DMS53 treated with DMSO at 0.1 percent for 48 hours (cell line): ENCODE data around the gene PNISR.

ENCODE experiments used
- DNase-seq: peaks from one replicate; lab custom pipeline; 2025; ENCODE audit not compliant: unreplicated experiment; lab: John Stamatoyannopoulos, UW

Gene PNISR

DNA sequence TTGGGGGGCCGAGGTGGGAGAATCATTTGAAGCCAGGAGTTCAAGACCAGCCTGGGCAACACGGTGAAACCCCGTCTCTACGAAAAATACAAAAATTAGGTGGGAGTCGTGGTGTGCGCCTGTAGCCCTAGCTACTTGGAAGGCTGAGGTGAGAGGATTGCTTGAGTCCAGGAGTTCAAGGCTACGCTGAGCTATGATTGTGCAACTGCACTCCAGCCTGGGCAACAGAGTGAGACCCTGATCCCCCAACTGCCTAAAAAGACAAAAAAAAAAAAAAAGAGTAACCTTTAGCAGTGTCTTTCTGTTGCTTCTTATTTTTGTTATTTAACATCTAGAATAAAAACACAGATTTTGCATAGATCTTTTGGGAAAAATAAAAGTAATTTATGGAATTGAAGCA, 18.0 kb downstream of the PNISR start:
- DNase-seq = no peak

DNA sequence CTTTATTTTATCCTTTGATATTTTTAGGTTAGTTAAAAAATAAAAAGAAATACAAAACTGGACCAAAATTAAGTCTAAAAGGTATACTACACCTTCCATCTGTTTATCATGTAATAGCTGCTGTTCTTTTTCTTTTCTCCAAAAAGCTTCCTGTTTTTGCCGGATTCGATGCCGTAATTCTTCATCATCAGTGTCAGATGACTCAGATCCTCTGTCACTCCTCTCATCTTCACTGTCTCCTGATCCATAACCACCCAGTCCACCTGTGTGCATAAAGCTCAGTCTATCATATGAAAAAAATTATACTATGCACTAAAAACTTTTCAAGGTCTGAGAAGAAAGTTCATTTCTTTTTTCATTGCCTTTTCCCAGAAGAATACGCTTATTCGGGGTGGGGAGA, 22.7 kb downstream of the PNISR start:
- DNase-seq = no peak

DNA sequence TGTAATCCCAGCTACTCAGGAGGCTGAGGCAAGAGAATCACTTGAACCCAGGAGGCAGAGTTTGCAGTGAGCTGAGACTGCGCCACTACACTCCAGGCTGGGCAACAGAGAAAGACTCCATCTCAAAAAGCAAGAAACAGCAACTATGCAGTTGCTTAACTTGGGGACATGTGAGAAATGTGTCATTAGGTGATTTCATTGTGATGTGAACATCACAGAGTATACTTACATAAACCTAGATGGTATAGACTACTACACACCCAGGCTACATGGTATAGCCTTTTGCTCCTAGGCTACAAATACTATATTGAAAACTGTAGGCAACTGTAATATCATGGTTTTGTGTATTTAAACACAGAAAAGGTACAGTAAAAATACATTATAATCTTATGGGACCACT, 27.8 kb downstream of the PNISR start:
- DNase-seq = no peak

DNA sequence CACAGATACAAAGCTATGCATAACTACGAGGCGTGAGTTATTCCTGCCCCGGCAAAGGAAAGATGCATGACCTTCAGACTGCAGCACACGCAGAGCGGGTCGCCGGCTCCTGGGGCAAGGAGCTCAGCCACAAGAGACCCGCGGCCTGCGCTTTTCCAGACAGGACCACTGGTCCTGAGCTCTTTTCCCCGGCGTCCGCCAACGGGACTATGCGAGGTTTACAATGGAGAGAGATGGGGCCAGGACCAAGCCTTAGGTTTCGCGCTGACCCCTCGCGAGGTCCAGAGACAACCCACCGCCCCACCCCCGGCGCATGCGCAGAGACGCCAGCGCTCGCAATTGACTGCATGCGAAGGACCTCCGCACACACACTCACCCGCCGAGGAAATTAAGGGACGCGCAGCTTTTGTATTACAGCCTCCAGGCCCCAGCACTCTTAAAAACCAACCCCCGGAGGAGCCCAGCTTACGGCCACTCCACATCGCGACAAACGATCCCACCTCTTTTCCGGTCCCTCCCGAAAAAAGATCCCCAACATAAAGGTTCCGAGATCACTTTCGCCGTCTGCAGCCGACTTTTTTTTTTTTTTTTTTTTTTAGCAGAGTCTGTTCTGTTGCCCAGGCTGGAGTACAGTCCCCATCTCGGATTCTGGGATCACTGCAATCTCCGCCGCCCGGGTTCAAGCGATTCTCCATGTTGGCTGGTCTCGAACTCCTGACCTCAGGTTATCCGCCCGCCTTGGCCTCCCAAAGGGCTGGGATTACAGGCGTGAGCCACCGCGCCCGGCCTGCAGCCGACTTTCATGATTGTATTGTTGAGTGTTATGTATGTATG, 31.2 kb downstream of the PNISR start, which contains the start of gene COQ3:
Gene COQ3, minus strand, starts transcription at position 498 of the 834 bp plus-strand sequence. Its CDS starts 16 bp downstream, at position 482.
- DNase-seq = peak; percentile 76

DNA sequence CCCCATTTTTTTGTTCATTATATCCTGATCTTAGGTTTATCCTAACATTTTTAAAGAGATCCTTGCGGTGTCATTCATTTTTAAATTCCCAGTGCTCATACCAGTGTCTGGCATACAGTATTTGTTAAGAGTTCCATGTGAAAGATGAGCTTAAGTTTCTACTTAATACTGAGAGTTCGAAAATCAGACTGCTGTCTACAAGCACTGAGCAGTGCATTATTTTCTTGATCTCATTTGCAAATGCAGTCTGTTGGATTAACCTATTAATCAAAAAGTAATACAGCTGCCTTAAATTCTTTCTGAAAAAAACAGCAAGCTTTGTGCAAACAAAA, 31.8 kb downstream of the PNISR start:
- peak; percentile 6 for DNase-seq

DNA sequence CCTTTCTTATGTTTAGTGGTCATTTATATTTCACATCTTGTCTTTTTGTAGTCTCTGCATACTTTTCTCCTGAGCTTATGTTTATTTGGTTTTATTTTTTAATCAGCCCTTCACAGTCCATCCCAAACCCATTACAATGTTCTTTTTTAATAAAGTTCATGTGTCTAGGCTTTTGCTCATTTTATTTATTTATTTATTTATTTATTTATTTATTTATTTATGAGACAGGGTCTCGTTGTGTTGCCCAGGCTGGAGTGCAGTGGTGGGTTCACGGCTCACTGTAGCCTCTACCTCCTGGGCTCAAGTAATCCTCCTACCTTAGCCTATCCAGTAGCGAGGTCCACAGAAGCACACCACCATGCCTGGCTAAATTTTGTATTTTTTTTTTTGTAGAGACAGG, 34.2 kb downstream of the PNISR start:
- no peak for DNase-seq

DNA sequence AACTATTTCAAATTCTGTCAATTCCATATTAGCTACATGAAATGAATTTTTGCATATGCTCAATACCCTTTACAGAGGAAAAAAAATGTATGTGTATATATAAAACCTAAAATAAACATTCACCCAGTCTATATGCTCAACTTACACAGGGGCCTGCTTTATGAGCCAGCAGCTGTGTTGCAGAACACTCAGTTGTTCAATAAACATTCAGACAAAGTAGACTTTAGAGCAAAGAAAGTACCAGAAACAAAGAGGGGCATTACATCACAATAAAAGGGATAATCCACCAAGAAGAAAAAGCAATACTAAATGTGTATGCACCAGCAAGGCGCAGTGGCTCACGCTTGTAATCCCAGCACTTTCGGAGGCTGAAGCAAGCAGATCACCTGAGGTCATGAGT, 40.6 kb downstream of the PNISR start:
- no peak for DNase-seq

DNA sequence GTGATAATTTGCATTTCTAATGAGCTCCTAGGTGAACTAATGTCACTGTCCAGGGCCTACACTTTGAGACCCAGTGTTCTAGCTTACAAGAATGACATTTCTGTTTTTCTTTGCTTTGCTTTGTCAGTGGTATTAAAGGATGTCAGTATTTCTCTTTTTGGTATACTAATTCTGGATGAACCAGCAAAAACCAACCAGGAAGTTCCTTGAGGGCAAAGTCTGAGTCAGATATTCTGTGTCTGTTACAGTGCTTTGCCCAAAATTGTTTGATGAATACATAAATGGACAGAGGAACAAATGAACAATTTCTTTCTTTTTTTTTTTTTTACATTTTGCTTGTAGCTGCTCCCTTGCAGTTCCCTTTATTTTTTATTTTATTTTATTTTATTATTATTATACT, 46.5 kb downstream of the PNISR start:
- DNase-seq = no peak

DNA sequence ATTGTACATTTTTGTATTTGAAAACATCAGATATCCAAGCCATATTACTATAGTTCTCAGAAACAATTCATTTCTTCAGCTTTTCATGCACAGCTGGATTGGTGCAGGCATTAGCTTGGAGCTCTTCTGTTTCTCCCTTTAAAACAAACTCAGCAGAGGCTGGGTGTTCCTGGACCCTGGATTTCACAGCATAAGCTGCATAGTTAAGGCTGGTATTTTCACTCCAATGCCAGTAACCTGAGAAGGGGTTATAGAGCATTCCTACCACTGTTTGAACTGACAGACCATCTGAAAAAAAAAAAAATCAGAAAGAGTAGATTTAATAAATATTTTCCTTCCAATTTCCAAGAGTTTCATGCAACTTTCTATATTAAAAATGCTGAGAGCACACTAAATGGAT, 55.6 kb downstream of the PNISR start:
- DNase-seq = no peak

DNA sequence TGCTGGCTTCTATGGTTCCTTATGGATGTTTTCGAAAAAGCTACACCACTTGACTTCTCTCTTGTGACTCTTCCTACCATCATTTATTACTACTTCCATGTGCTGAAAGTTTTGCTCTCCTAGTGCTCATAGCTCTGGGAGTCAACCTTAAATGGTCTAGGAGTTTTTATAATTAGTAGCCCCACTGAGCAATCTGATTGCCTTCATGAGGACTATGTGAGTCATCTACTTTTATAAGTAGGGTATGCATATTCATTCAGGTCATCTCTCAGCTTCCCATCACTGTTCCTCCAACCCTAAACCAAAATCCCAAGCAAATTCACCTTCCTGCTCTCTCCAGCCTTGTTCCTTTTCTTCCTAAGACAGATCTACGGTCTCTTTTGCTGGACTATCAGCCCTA, 58.3 kb downstream of the PNISR start:
- DNase-seq = no peak

DNA sequence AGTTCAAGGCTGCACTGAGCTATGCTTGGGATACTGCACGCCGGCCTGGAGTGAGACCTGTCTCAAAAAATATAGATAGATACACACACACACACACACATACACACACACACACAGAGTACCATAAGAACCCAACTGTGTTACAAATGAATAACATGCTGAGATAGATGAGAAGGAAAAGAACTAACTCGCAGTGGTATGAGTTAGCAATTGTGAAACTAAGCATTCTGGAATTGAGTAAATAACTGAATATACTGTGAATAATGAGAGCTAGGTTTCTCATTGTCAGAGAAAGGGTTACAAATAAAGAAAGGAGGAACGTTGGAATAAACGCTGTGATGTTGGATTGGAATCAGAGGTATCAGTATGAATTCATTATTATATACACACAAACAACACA, 61.1 kb downstream of the PNISR start:
- no peak for DNase-seq

DNA sequence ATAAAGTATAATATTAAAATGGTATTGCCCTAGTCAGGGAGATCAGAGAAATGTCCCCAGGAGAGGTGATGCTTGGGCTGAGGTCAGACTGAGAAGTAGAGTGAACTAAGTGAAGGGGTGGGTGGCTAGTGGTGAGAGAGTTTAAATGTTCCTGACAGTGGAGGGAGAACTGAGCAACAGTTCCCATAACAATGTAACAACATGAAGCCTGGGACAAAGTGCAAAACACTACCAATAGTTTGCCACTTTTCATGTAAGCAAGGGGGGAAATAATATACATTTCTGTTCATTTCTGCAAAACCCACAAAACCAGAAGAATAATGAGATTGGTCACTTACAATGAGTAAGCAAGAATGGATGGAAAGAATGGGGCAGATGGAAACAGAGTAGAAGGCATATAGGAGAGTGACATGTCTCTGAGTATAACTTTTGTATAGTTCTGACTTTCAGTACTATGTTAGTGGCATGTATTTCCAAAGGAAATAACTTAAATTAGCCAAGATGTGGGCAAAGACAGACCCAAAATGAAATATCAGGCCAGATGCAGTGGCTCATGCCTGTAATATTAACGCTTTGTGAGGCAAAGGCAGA, 62.3 kb downstream of the PNISR start:
- no peak for DNase-seq

DNA sequence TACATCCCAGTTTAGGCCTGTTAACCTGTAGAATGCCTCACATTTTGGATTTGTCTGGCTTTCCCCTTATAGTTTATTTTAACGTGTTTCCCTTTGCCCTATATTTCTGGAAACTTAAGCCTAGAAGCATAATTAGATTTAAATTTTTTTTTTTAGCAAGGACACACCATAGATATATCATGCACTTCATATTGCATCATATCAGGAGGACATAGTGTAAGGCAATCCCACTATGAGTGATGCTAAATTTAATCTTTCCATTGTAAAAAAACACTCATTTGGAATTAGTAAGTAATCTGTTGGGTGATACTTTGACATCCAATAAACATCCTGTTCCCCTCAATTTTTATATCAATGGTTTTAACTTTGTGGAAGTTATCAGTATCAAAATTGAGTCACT, 65.3 kb downstream of the PNISR start:
- DNase-seq = no peak

DNA sequence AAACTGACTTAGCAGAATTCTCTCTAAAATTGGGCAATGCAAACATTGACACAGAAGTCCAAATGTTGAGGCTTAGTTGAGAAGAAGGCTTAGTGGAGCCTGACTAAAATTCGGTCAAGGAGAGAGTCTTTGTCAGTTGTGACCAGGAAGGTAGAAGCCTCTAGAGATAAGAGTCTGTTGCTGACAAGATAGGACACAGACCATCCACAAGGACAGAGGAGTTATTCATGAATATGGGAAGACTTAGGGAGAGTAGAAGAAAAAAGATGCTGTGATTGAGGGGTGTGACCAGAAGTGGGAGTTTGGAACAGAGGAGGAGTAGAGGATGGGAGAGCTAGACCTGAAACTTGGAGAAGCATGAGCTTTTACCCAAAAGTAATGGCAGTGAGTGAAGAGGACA, 68.5 kb downstream of the PNISR start:
- no peak for DNase-seq

DNA sequence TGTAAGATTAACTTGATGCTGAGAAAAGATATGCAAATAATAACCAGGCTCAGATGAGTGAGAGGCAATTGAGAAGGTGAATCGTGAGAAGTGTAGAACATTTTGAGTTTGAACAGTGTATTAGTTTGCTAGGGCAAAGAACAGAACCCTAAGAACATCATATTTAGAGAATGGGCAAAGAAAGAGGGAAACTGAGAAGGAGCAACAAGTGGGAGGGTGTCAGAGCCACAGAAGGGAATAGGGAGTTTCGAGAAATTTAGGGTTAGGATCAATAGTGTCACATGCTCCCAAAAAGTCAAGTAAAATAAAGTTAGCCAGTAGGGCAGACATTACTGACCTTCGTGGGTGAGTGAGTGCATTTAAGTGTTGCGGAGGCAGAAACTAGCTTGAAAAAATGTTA, 70.1 kb downstream of the PNISR start:
- DNase-seq = no peak

DNA sequence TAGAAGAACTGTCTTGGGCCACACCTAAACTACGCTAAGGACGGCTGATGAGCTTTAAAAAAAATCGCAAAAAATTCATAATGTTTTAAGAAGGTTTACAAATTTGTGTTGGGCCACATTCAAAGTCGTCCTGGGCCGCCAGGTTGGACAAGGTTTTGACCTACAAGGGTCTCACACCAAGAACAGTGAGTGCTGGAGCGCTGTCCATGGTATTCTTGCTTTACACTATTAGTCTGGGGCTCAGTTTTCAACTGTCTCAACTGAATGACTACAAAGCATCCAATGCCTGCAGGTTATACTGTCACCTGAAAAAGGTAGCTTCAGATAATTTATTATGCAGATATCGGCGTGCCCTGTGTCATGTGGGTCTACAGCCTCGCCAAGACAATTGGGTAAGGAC, 72.0 kb downstream of the PNISR start:
- no peak for DNase-seq

DNA sequence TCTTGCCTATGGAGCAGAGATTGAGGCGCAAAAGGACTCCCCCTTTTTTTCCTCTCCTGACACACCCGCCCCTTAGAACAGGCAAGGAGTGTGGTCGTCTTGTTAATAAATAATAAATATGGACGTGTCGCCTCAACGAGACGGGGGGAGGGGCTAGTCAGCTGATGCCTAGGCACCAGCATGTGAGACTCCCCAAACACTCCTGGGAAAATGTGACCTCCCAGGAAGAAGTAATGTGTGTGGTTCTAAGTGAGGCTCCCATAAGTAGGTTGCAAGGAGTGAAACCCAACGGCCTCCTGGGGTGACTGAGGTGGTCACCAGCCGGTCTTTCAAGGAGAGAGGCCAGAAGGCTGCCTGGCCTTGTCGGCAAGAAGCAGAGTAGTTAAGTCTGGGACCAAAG, 74.5 kb downstream of the PNISR start:
- no peak for DNase-seq

DNA sequence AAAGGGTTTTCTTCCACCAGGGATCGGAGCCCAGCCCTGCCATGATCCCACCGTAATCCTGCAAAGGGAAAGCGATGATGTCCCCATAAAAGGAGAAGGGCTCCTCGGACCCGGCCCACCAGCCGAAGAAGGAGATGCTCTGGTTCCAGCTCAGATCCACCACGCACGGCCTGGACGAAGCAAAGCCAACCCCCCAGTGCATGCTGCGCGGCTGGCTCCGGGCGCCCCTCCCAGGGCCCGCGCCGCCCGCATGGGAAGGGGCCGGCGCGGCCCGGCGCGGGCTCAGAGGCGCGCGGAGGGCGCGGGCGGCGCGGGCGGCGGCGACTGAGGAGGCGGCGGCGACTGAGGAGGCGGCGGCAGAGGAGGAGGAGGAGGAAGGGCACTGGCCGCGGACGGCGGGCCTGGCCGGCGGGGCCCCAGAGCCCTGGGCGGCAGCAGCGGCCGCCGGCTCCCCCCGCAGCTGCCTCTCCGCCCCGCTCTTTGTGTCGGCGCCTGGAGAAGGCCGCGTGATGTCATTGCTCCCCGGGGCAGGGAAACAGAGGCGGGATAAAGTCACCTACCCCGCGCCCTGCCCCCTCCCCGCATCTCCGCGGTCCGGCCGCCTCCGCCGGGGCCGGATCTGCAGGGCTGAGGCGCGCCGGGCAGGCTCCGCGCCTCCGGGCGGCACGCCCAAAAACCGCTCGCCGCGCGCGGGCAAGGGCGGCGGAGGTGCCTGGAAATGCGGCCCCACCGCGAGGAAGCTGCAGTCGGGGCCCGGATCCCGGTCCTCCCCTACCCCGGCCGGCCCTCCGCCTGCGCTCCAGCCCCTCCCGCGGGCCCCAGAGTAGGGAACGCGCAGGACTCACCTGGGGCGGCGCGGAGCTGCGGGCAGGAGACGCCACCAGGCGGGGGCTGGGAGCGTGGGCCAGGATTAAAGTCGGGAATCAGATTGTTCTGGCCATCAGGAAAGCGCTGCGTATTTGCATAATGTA, 75.7 kb downstream of the PNISR start, which contains the start of gene FAXC:
Gene FAXC, minus strand, starts transcription at position 504 of the 971 bp plus-strand sequence. Its CDS starts 302 bp downstream, at position 202.
- DNase-seq = peak; percentile 13

DNA sequence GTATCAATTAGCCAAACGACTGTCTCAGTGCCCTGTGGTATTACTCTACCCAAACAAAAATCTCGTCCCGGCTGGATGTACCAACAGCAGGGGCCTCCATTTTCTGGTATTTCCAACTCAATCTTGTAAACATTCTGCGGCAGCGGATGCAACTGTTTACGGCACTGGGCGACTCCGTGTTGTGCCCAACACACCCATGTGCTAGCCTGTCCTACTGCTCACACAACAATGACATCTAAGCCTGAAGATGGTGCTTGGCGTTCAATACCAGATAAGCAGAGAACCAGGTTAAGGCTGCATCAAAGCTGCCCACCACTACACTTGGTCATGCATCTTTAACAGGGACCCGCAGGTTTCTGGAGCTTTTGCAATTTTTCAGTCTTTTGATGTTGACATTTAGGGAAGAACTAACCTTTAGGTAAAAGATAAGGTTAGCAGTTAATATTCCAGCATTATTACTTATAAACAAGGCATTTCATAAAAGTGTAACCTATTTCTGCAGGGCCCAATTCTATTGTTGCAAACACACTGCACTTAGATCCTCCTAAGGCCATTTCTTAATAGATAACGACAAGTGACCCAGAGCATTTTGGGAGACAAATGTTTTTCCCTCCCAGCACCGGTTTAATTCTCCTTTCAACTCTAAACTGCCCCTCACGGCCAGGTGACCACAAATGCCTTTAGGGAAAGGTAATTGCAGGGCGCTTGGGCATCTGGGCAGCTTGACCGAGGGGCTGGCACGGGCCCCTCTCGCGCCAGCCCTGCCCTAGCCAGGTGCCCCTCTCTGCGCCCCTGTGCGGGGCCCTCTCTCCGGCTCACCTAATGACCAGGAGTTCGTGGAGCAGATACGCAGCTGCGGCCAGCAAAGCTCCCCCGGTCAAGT, 76.6 kb downstream of the PNISR start:
- DNase-seq = no peak
